WTC11 (cell line): ENCODE measurements around the gene TCP1. TPM values are rescaled to one million over a fixed set of nuclear protein-coding genes. Genes with fewer than 3 reads are reported as not detected.
A peak's percentile ranks its signal among the peaks of the same experiment; 100 is the strongest.

Experiments used
- ATAC-seq: fragments of 200-7000 bp; cut with Tn5 transposase; 2 replicates; pipeline ENCODE4 v1.10.0; 2021; ENCODE audit warnings: mild to moderate bottlenecking, moderate library complexity
- CTCF ChIA-PET: fragments of 300-600 bp; sonication (Branson Sonifier 250); formaldehyde crosslinking; loops from one replicate; lab custom pipeline; 2021; ENCODE audit warnings: antibody characterized with exemption; lab: Charles Lee
- POLR2A ChIA-PET: fragments of 350-600 bp; sonication (Branson Sonifier 250); formaldehyde crosslinking; loops from one replicate; lab custom pipeline; 2021; ENCODE audit warnings: antibody characterized with exemption; lab: Charles Lee
- DNase-seq: peaks from one replicate; pipeline ENCODE4 v3.0.0; 2021; ENCODE audit warnings: low spot score
- H3K27ac Mint-ChIP-seq: 2 replicates; pipeline ENCODE4 v1.8.0; 2021; ENCODE audit warnings: mixed read lengths
- H3K27me3 Mint-ChIP-seq: 2 replicates; pipeline ENCODE4 v1.8.0; 2021; ENCODE audit warnings: low read depth, mild to moderate bottlenecking, moderate library complexity, mixed read lengths
- H3K36me3 Mint-ChIP-seq: 2 replicates; pipeline ENCODE4 v1.8.0; 2021; ENCODE audit warnings: mixed read lengths
- H3K4me1 Mint-ChIP-seq: 2 replicates; pipeline ENCODE4 v1.8.0; 2022; ENCODE audit warnings: mixed read lengths
- H3K4me3 Mint-ChIP-seq: 2 replicates; pipeline ENCODE4 v1.8.0; 2021; ENCODE audit warnings: mild to moderate bottlenecking, moderate library complexity, mixed read lengths
- H3K9me3 Mint-ChIP-seq: 2 replicates; pipeline ENCODE4 v1.8.0; 2021; ENCODE audit warnings: mixed read lengths
- AFF4 ChIP-seq: sonication (generic); formaldehyde crosslinking; IDR thresholded peaks from 2 replicates; pipeline ENCODE4 v1.8.1; 2023; ENCODE audit warnings: mild to moderate bottlenecking, missing genetic modification reagents, borderline replicate concordance
- ARID4B ChIP-seq: sonication (generic); formaldehyde crosslinking; IDR thresholded peaks from 2 replicates; pipeline ENCODE4 v1.8.0; 2023; ENCODE audit warnings: missing genetic modification reagents, mild to moderate bottlenecking, borderline replicate concordance
- CBFB ChIP-seq: sonication (generic); formaldehyde crosslinking; IDR thresholded peaks from 2 replicates; pipeline ENCODE4 v1.8.1; 2022; ENCODE audit warnings: mild to moderate bottlenecking, low read depth, missing genetic modification reagents
- FOXK1 ChIP-seq: sonication (generic); formaldehyde crosslinking; IDR thresholded peaks from 2 replicates; pipeline ENCODE4 v1.8.0; 2022; ENCODE audit warnings: mild to moderate bottlenecking, moderate library complexity, missing genetic modification reagents
- NR2C2 ChIP-seq: sonication (generic); formaldehyde crosslinking; IDR thresholded peaks from 2 replicates; pipeline ENCODE4 v1.8.0; 2022; ENCODE audit warnings: mild to moderate bottlenecking, missing genetic modification reagents
- PRDM15 ChIP-seq: sonication (generic); formaldehyde crosslinking; IDR thresholded peaks from 2 replicates; pipeline ENCODE4 v1.8.0; 2022; ENCODE audit warnings: missing genetic modification reagents
- SMAD3 ChIP-seq: sonication (generic); formaldehyde crosslinking; IDR thresholded peaks from 2 replicates; pipeline ENCODE4 v1.8.0; 2022; ENCODE audit warnings: missing genetic modification reagents, mild to moderate bottlenecking, borderline replicate concordance
- SMAD4 ChIP-seq: sonication (generic); formaldehyde crosslinking; IDR thresholded peaks from 2 replicates; pipeline ENCODE4 v1.8.0; 2022; ENCODE audit warnings: mild to moderate bottlenecking, missing genetic modification reagents
- USF1 ChIP-seq: sonication (generic); formaldehyde crosslinking; IDR thresholded peaks from 2 replicates; pipeline ENCODE4 v1.8.0; 2022; ENCODE audit warnings: mild to moderate bottlenecking, missing genetic modification reagents
- USF2 ChIP-seq: sonication (generic); formaldehyde crosslinking; IDR thresholded peaks from 2 replicates; pipeline ENCODE4 v1.8.1; 2023; ENCODE audit warnings: mild to moderate bottlenecking, missing genetic modification reagents, moderate library complexity
- ZNF138 ChIP-seq: sonication (generic); formaldehyde crosslinking; conservative IDR thresholded peaks from 2 replicates; pipeline ENCODE4 v1.8.1; 2022; ENCODE audit warnings: mild to moderate bottlenecking, moderate library complexity, missing genetic modification reagents
- ZNF317 ChIP-seq: sonication (generic); formaldehyde crosslinking; IDR thresholded peaks from 2 replicates; pipeline ENCODE4 v1.8.1; 2023; ENCODE audit warnings: low read depth, mild to moderate bottlenecking, moderate library complexity, missing genetic modification reagents, borderline replicate concordance
- ZNF396 ChIP-seq: fragments of 250-450 bp; sonication (Bioruptor Pico); IDR thresholded peaks from 2 replicates; pipeline ENCODE4 v1.8.0; 2021; ENCODE audit warnings: mild to moderate bottlenecking, moderate library complexity, borderline replicate concordance
- total RNA-seq: library from RNA; stranded (reverse); gene quantifications from 3 replicates; pipeline ENCODE4 v1.2.3, GENCODE V29; 2021

TCP1 gene
- total RNA-seq, 1 experiment from 2014 or later, result 388 TPM

- no peak for TF ChIP-seq SMAD3 (CRISPR knock-in tag)
- TF ChIP-seq AFF4 (CRISPR knock-in tag), result no peak
- TF ChIP-seq USF2, result no peak
- no peak for TF ChIP-seq ARID4B
- TF ChIP-seq NR2C2, result no peak
- no peak for TF ChIP-seq ZNF138
- no peak for TF ChIP-seq ZNF317
- TF ChIP-seq PRDM15, result no peak
- TF ChIP-seq ZNF396 (CRISPR knock-in tag), result no peak
- no peak for TF ChIP-seq USF1 (CRISPR knock-in tag)
- no peak for TF ChIP-seq SMAD4
- TF ChIP-seq CBFB (CRISPR knock-in tag), result no peak
- no peak for TF ChIP-seq FOXK1
Measured at GRCh38 chr6:159815410-159815809, 26.0 kb upstream of the TCP1 start.

More at GRCh38 chr6:159815410-159815809, 26.0 kb upstream of the TCP1 start:
- DNase-seq (no peak), ATAC-seq (no peak)
- Mint-ChIP-seq H3K36me3 (no peaks in the 10 kb centered on the region), H3K27ac (peak overlapping the region; percentile 81), H3K27me3 (no peaks in the 10 kb centered on the region; the same call in 1 of the 2 replicates), H3K9me3 (no peaks in the 10 kb centered on the region), H3K4me3 (no peak overlapping the region), H3K4me1 (peaks cover 37% of the 10 kb centered on the region)
- ChIA-PET CTCF (no interaction called here), POLR2A (no interaction called here)
